Endothelial cell (in vitro differentiated cells): ENCODE measurements around the gene TREML2. TPM values are rescaled to one million over a fixed set of nuclear protein-coding genes. Genes with fewer than 3 reads are reported as not detected.

Source experiments
- DNase-seq: peaks from one replicate; pipeline ENCODE4 v3.0.0; 2021; ENCODE audit warnings: low spot score
- H3K27ac Mint-ChIP-seq: one replicate; pipeline ENCODE4 v1.8.0; 2021; ENCODE audit warnings: mixed read lengths, inconsistent platforms; ENCODE audit not compliant: unreplicated experiment
- H3K27me3 Mint-ChIP-seq: one replicate; pipeline ENCODE4 v1.8.0; 2021; ENCODE audit warnings: mild to moderate bottlenecking, moderate library complexity, mixed read lengths, inconsistent platforms; ENCODE audit not compliant: unreplicated experiment
- H3K36me3 Mint-ChIP-seq: one replicate; pipeline ENCODE4 v1.8.0; 2021; ENCODE audit warnings: mild to moderate bottlenecking, low read depth, mixed read lengths, inconsistent platforms; ENCODE audit not compliant: unreplicated experiment
- H3K4me1 Mint-ChIP-seq: one replicate; pipeline ENCODE4 v1.8.0; 2021; ENCODE audit warnings: mild to moderate bottlenecking, mixed read lengths, inconsistent platforms; ENCODE audit not compliant: unreplicated experiment
- H3K4me3 Mint-ChIP-seq: one replicate; pipeline ENCODE4 v1.8.0; 2021; ENCODE audit warnings: mild to moderate bottlenecking, mixed read lengths, inconsistent platforms; ENCODE audit not compliant: unreplicated experiment
- H3K9me3 Mint-ChIP-seq: one replicate; pipeline ENCODE4 v1.8.0; 2021; ENCODE audit warnings: mixed read lengths, inconsistent platforms; ENCODE audit not compliant: unreplicated experiment
- total RNA-seq: library from RNA; stranded (reverse); fragmentation: NEBNext Ultra II Directional; extraction: Animal tissue kit (Norgen Biotek cat#: 25700); gene quantifications from one replicate; pipeline ENCODE4 v1.2.1, GENCODE V29; 2021; ENCODE audit not compliant: unreplicated experiment
- TF ChIP-seq, protein P1 (sequence below): fragments of 200-600 bp; sonication (generic); IDR thresholded peaks from one replicate; pipeline ENCODE4 v1.5.0; 2021; ENCODE audit warnings: antibody characterized with exemption; ENCODE audit not compliant: unreplicated experiment

Gene TREML2
- total RNA-seq, 1 donor from 2014 or later: 0.10 TPM

DNA sequence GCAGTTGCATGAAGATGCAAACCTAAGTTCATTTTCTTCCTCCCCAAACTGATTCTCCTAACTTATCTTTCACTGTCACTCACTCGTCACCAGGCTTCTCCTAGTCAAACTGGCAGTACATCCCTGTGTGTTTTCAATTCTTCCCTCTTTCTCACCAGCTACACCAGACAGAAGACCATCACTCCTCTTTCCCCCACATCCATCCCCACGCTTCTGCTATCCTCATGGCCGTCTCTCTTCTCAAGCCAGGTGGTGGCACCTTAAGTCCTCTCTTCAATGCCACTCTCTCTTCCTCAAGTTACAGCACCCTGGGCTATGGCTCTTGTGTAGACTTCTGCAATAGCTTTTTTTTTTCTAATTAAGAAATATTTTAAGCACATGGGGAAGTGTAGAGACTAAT, 23.7 kb downstream of the TREML2 start:
- H3K4me3 Mint-ChIP-seq: no peak overlapping the region
- DNase-seq: no peak
- no peaks in the 10 kb centered on the region for H3K9me3 Mint-ChIP-seq
- peaks cover 2% of the 10 kb centered on the region for H3K27me3 Mint-ChIP-seq
- TF ChIP-seq, protein P1, sequence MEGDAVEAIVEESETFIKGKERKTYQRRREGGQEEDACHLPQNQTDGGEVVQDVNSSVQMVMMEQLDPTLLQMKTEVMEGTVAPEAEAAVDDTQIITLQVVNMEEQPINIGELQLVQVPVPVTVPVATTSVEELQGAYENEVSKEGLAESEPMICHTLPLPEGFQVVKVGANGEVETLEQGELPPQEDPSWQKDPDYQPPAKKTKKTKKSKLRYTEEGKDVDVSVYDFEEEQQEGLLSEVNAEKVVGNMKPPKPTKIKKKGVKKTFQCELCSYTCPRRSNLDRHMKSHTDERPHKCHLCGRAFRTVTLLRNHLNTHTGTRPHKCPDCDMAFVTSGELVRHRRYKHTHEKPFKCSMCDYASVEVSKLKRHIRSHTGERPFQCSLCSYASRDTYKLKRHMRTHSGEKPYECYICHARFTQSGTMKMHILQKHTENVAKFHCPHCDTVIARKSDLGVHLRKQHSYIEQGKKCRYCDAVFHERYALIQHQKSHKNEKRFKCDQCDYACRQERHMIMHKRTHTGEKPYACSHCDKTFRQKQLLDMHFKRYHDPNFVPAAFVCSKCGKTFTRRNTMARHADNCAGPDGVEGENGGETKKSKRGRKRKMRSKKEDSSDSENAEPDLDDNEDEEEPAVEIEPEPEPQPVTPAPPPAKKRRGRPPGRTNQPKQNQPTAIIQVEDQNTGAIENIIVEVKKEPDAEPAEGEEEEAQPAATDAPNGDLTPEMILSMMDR: no peak
- H3K27ac Mint-ChIP-seq: no peak overlapping the region
- peaks cover 2% of the 10 kb centered on the region for H3K4me1 Mint-ChIP-seq
- H3K36me3 Mint-ChIP-seq: no peaks in the 10 kb centered on the region

DNA sequence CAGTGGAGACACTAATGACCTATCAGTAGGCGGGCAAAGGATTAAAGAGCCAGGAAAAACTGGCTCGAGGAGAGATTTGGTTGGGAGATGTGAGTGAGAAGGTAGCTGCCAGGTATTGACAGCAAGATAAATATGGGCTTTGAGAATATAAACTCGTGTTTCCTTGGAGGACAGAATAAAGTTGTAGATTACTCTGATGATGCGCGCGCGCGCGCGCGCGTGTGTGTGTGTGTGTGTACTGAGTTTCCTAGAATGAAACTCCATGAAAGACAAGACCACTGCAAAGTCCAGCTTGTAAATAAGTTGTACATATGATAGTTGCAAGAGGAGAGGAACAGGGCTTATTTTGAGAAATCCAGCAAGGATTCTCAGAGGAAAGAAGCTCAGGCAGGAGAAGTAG, 24.8 kb downstream of the TREML2 start:
- Mint-ChIP-seq H3K4me1 (peaks cover 2% of the 10 kb centered on the region), H3K4me3 (no peak overlapping the region), H3K27me3 (peaks cover 2% of the 10 kb centered on the region), H3K36me3 (no peaks in the 10 kb centered on the region), H3K9me3 (no peaks in the 10 kb centered on the region), H3K27ac (no peak overlapping the region)
- TF ChIP-seq, protein P1: no peak
- no peak for DNase-seq

DNA sequence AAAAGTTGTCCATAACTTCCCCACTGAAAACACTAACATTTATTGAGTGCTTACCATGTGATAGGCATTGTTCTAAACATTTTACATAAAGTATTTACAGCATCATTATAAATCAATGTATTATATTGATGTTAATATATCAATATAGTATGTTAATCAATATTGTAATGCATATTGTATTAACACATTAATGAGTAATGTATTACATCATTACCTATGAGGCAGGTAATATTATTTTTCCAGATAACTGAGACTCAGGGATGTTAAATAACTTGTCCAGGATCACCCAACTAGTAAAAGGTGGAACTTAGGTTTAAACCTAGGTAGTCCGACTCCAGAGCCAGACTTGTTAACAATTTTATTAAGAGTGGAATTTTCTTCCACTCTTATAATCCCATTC, 25.9 kb downstream of the TREML2 start:
- Mint-ChIP-seq H3K27ac (no peak overlapping the region), H3K4me3 (no peak overlapping the region), H3K9me3 (no peaks in the 10 kb centered on the region), H3K4me1 (peaks cover 6% of the 10 kb centered on the region), H3K27me3 (peaks cover 2% of the 10 kb centered on the region), H3K36me3 (no peaks in the 10 kb centered on the region)
- TF ChIP-seq, protein P1: no peak
- no peak for DNase-seq

DNA sequence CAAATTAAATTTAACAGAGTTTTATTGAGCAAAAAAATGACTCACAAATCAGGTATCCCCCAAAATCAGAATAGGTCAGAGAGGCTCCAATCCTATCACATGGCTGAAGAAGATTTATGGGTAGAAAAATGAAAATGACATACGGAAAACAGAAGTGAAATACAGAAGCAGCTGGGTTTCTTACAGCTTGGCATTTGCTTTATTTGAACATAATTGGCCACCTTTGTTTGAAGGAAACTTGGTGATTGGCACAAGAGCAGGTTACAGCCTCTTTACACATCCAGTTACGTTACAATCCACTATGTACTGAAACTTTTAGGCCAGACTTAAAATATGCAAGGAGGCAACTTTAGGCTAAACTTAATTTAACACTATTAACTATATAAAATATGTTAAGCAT, 26.3 kb downstream of the TREML2 start:
- Mint-ChIP-seq H3K4me3 (no peak overlapping the region), H3K9me3 (no peaks in the 10 kb centered on the region), H3K4me1 (peaks cover 4% of the 10 kb centered on the region), H3K27me3 (peaks cover under 1% of the 10 kb centered on the region), H3K36me3 (no peaks in the 10 kb centered on the region), H3K27ac (no peak overlapping the region)
- no peak for DNase-seq
- TF ChIP-seq, protein P1: no peak

DNA sequence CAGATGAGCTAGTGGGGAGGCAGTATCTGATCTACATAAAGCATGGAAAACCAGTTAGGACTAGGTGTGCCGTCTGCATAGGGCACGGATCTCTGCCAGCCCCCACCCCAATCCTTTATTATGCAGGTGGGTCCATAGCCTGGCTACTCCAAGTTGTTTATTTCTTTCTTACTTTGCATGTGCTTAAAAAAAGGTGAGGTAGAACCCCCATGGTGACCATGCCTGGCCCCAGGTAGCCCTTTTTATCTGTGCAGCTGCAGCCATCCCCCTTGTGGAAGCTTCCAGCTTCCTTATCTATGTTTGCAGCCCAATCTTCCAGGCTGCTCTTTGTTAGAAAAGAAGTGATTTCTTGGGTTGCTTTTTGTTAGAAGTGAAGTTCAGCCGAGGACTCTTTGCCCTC, 29.0 kb downstream of the TREML2 start:
- TF ChIP-seq, protein P1: no peak
- Mint-ChIP-seq H3K27ac (no peak overlapping the region), H3K4me3 (no peak overlapping the region), H3K4me1 (peaks cover 4% of the 10 kb centered on the region), H3K9me3 (no peaks in the 10 kb centered on the region), H3K36me3 (no peaks in the 10 kb centered on the region), H3K27me3 (peaks cover 1% of the 10 kb centered on the region)
- no peak for DNase-seq
